A673 (cell line): ENCODE measurements around the gene MTHFD1. TPM values are rescaled to one million over a fixed set of nuclear protein-coding genes. Genes with fewer than 3 reads are reported as not detected.
A peak's percentile ranks its signal among the peaks of the same experiment; 100 is the strongest.

Source experiments
- BruUV-seq: library from RNA; stranded (reverse); fragments of 400-500 nt; replicated peaks from 2 replicates; lab custom pipeline; 2021; lab: Mats Ljungman, UMichigan
- CTCF ChIA-PET: fragments of 300-600 bp; sonication (Branson Sonifier 250); formaldehyde crosslinking; loops from one replicate; lab custom pipeline; 2022; ENCODE audit warnings: antibody characterized with exemption; lab: Charles Lee
- POLR2A ChIA-PET: fragments of 300-600 bp; sonication (Branson Sonifier 250); formaldehyde crosslinking; loops from one replicate; lab custom pipeline; 2022; ENCODE audit warnings: antibody characterized with exemption; ENCODE audit not compliant: low non-redundant PET; lab: Charles Lee
- DNase-seq: peaks from one replicate; pipeline ENCODE4 v3.0.0-alpha.2; 2015; ENCODE audit warnings: low spot score
- H3K27ac ChIP-seq: fragments of 200-600 bp; sonication (generic); 2 replicates; pipeline ENCODE4 v1.5.1; 2016; ENCODE audit warnings: mixed run types, low read depth, mild to moderate bottlenecking, mixed read lengths, antibody characterized with exemption, low read length; ENCODE audit not compliant: poor library complexity, severe bottlenecking
- H3K27me3 ChIP-seq: fragments of 200-600 bp; sonication (generic); replicated peaks from 2 replicates; pipeline ENCODE4 v1.6.1; 2017; ENCODE audit warnings: mixed run types, low read depth, mild to moderate bottlenecking, mixed read lengths, antibody characterized with exemption, low read length; ENCODE audit not compliant: insufficient read depth, poor library complexity
- H3K36me3 ChIP-seq: fragments of 200-600 bp; sonication (generic); 2 replicates; pipeline ENCODE4 v1.6.1; 2016; ENCODE audit warnings: mixed run types, mild to moderate bottlenecking, mixed read lengths, antibody characterized with exemption, low read length; ENCODE audit not compliant: insufficient read depth, poor library complexity, severe bottlenecking
- H3K4me1 ChIP-seq: fragments of 200-600 bp; sonication (generic); 2 replicates; pipeline ENCODE4 v1.6.1; 2017; ENCODE audit warnings: mixed run types, mild to moderate bottlenecking, mixed read lengths, antibody characterized with exemption, low read length; ENCODE audit not compliant: insufficient read depth, poor library complexity, severe bottlenecking
- H3K4me3 ChIP-seq: fragments of 200-600 bp; sonication (generic); 2 replicates; pipeline ENCODE4 v1.5.1; 2016; ENCODE audit warnings: low read depth, mixed run types, mild to moderate bottlenecking, mixed read lengths, low read length; ENCODE audit not compliant: poor library complexity, severe bottlenecking
- H3K9me3 ChIP-seq: fragments of 200-600 bp; sonication (generic); 2 replicates; pipeline ENCODE4 v1.6.1; 2016; ENCODE audit warnings: mixed run types, low read depth, mild to moderate bottlenecking, mixed read lengths, antibody characterized with exemption, low read length; ENCODE audit not compliant: poor library complexity, severe bottlenecking
- CTCF ChIP-seq: fragments of 300-800, 200-600 bp; sonication (generic); conservative IDR thresholded peaks from 2 replicates; pipeline ENCODE4 v1.5.1; 2017; ENCODE audit warnings: low read depth, mild to moderate bottlenecking, antibody characterized with exemption, low read length, moderate library complexity, mixed read lengths
- EZH2 ChIP-seq: fragments of 200-600 bp; sonication (generic); IDR thresholded peaks from 2 replicates; pipeline ENCODE4 v1.6.1; 2017; ENCODE audit warnings: borderline replicate concordance, low read depth, mild to moderate bottlenecking, mixed read lengths, antibody characterized with exemption, low read length; ENCODE audit not compliant: poor library complexity, severe bottlenecking
- intact Hi-C: fragments of 100-400 bp; cut with micrococcal nuclease; formaldehyde crosslinking; loops from one replicate; pipeline ENCODE4 v1.10.0; 2022; ENCODE audit not compliant: unreplicated experiment
- total RNA-seq: library from RNA; stranded (reverse); gene quantifications from 2 replicates; pipeline ENCODE4 v1.2.3, GENCODE V29; 2021

Gene MTHFD1
- total RNA-seq, 1 experiment from 2014 or later: 293 TPM

- Histone ChIP-seq H3K4me1 (peaks cover 28% of the 10 kb centered on the region), H3K4me3 (peak overlapping the region; percentile 87), H3K27ac (peak overlapping the region; percentile 100), H3K27me3 (no peaks in the 10 kb centered on the region), H3K9me3 (no peaks in the 10 kb centered on the region), H3K36me3 (peaks cover 4% of the 10 kb centered on the region)
- ChIA-PET POLR2A (no interaction called here), CTCF (no interaction called here)
- intact Hi-C loops: no loop called here
- TF ChIP-seq EZH2: no peak
- BruUV-seq: no TSS peak
- DNase-seq: no peak
These were observed 114.3 kb downstream of the MTHFD1 start for GRCh38 chr14:64502456-64502855.

GRCh38 chr14:64502887-64503433 is 114.8 kb downstream of the MTHFD1 start:
- BruUV-seq: no TSS peak

GRCh38 chr14:64503434-64504309 is 115.5 kb downstream of the MTHFD1 start, which contains the start of gene ZBTB25:
Gene ZBTB25 (minus strand): TSS chr14:64503838. CDS start chr14:64490533, 13,305 bp downstream.
- POLR2A ChIA-PET: interaction anchor here (0.7 kb wide), 1 partner anchor 135 kb away, joined by 3 read pairs; no protein-coding TSS in a partner anchor
- BruUV-seq: no TSS peak
- intact Hi-C loops: no loop called here
- peaks cover 31% of the 10 kb centered on the region for H3K4me1 ChIP-seq
- no peak for TF ChIP-seq EZH2
- no peak for TF ChIP-seq CTCF
- peaks cover 4% of the 10 kb centered on the region for H3K36me3 ChIP-seq
- peak within 1 kb of the TSS; percentile 87 for H3K4me3 ChIP-seq
- peak within 1 kb of the TSS; percentile 100 for H3K27ac ChIP-seq
- CTCF ChIA-PET: interaction anchor here (0.7 kb wide), 1 partner anchor 24 kb away, joined by 4 read pairs; no protein-coding TSS in a partner anchor
- no peaks in the 10 kb centered on the region for H3K9me3 ChIP-seq
- H3K27me3 ChIP-seq: no peaks in the 10 kb centered on the region
- DNase-seq: peak; percentile 98

More at GRCh38 chr14:64502887-64503433, 114.8 kb downstream of the MTHFD1 start:
- Histone ChIP-seq H3K27me3 (no peaks in the 10 kb centered on the region), H3K36me3 (peaks cover 4% of the 10 kb centered on the region), H3K9me3 (no peaks in the 10 kb centered on the region), H3K27ac (peak overlapping the region; percentile 100), H3K4me1 (peaks cover 31% of the 10 kb centered on the region), H3K4me3 (peak overlapping the region; percentile 87)
- TF ChIP-seq EZH2: no peak
- no peak for TF ChIP-seq CTCF
- ChIA-PET POLR2A (no interaction called here), CTCF (no interaction called here)
- intact Hi-C loops: no loop called here
- no peak for DNase-seq
